AML-193 (cell line): ENCODE results near the gene C19orf67.

Experiments
- DNase-seq, 2 experiments: peaks; one replicate each; lab custom pipeline; 2025; lab: John Stamatoyannopoulos, UW

Gene C19orf67

GRCh38 chr19:14107581-14108461 is 22.2 kb upstream of the C19orf67 start:
- no peak for DNase-seq

GRCh38 chr19:14106840-14107239 is 21.3 kb upstream of the C19orf67 start:
- no peak for DNase-seq

- DNase-seq: no peak
These were observed 20.1 kb upstream of the C19orf67 start for GRCh38 chr19:14105680-14106079.

GRCh38 chr19:14103310-14103709 is 17.7 kb upstream of the C19orf67 start:
- no peak for DNase-seq

- DNase-seq: no peak
These were observed 17.2 kb upstream of the C19orf67 start for GRCh38 chr19:14102756-14103155.

- DNase-seq: no peak
These were observed 16.6 kb upstream of the C19orf67 start for GRCh38 chr19:14102102-14102696.

GRCh38 chr19:14101003-14101545 is 15.5 kb upstream of the C19orf67 start:
- DNase-seq: no peak

GRCh38 chr19:14097532-14098151 is 12.1 kb upstream of the C19orf67 start:
- DNase-seq: no peak

GRCh38 chr19:14096272-14096992 is 10.8 kb upstream of the C19orf67 start:
- DNase-seq: no peak

- DNase-seq: no peak
These were observed 9.3 kb upstream of the C19orf67 start for GRCh38 chr19:14094854-14095253.

- DNase-seq: no peak
These were observed 7.7 kb upstream of the C19orf67 start for GRCh38 chr19:14093117-14093823.

GRCh38 chr19:14091813-14092462 is 6.4 kb upstream of the C19orf67 start:
- DNase-seq: no peak

GRCh38 chr19:14091081-14091812 is 5.7 kb upstream of the C19orf67 start:
- peak; percentile 63 to 73 for DNase-seq

GRCh38 chr19:14090509-14091080 is 5.0 kb upstream of the C19orf67 start, which contains the start of gene SAMD1:
Gene SAMD1, minus strand, starts transcription at chr19:14090751.
- DNase-seq: peak; percentile 63 to 73

GRCh38 chr19:14089662-14090508 is 4.3 kb upstream of the C19orf67 start:
- no peak for DNase-seq

- DNase-seq: no peak
These were observed 3.8 kb upstream of the C19orf67 start for GRCh38 chr19:14089412-14089661.

- no peak for DNase-seq
These were observed 3.2 kb upstream of the C19orf67 start for GRCh38 chr19:14088634-14089411.

GRCh38 chr19:14086098-14086497 is 515 bp upstream of the C19orf67 start:
- DNase-seq: no peak

GRCh38 chr19:14082675-14082960 is 3.0 kb downstream of the C19orf67 start:
- DNase-seq: no peak
